Inflammatory macrophage treated with lipopolysaccharide for 4 hours (primary cell): Measurements from ENCODE around the gene ZCCHC14.
"Not testable (repeated sequence)": the region's sequence is repeated elsewhere in the genome, so short reads cannot be mapped to it uniquely, and the experiment has no call there.

Experiments
- DNase-seq: peaks from one replicate; pipeline ENCODE4 v3.0.0-alpha.2; 2020

The ZCCHC14 gene

GRCh38 chr16:87374313-87374712, 118.5 kb downstream of the ZCCHC14 start:
- no peak for DNase-seq

- no peak for DNase-seq
Observed at GRCh38 chr16:87372305-87372704, 120.5 kb downstream of the ZCCHC14 start.

GRCh38 chr16:87371261-87371866, 121.5 kb downstream of the ZCCHC14 start:
- DNase-seq: no peak

- no peak for DNase-seq
Observed at GRCh38 chr16:87369796-87370719, 122.8 kb downstream of the ZCCHC14 start.

GRCh38 chr16:87369117-87369765, 123.6 kb downstream of the ZCCHC14 start:
- no peak for DNase-seq

GRCh38 chr16:87368029-87368770, 124.6 kb downstream of the ZCCHC14 start:
- peak; percentile 76 for DNase-seq

- no peak for DNase-seq
Observed at GRCh38 chr16:87367529-87367928, 125.3 kb downstream of the ZCCHC14 start.

GRCh38 chr16:87366930-87367329, 125.9 kb downstream of the ZCCHC14 start:
- no peak for DNase-seq

- no peak for DNase-seq
Observed at GRCh38 chr16:87366288-87366687, 126.5 kb downstream of the ZCCHC14 start.

GRCh38 chr16:87365021-87365713, 127.7 kb downstream of the ZCCHC14 start:
- no peak for DNase-seq

GRCh38 chr16:87363771-87364455, 128.9 kb downstream of the ZCCHC14 start:
- no peak for DNase-seq

GRCh38 chr16:87362828-87363559, 129.8 kb downstream of the ZCCHC14 start:
- not testable (repeated sequence) for DNase-seq

GRCh38 chr16:87361916-87362619, 130.8 kb downstream of the ZCCHC14 start:
- no peak for DNase-seq

- DNase-seq: no peak
Observed at GRCh38 chr16:87360862-87361610, 131.8 kb downstream of the ZCCHC14 start.

- DNase-seq: no peak
Observed at GRCh38 chr16:87359121-87359520, 133.7 kb downstream of the ZCCHC14 start.

- DNase-seq: no peak
Observed at GRCh38 chr16:87358696-87359095, 134.1 kb downstream of the ZCCHC14 start.

GRCh38 chr16:87358250-87358649, 134.6 kb downstream of the ZCCHC14 start:
- no peak for DNase-seq

GRCh38 chr16:87356491-87356853, 136.4 kb downstream of the ZCCHC14 start:
- no peak for DNase-seq
